Panc1 (cell line): ENCODE results near the gene KIF15. TPM values are rescaled to one million over a fixed set of nuclear protein-coding genes. Genes with fewer than 3 reads are reported as not detected.
"Not testable (repeated sequence)": the region's sequence is repeated elsewhere in the genome, so short reads cannot be mapped to it uniquely, and the experiment has no call there.

Experiments used
- ATAC-seq: fragments of 200-7000 bp; cut with Tn5 transposase; 2 replicates; pipeline ENCODE4 v1.9.1; 2020; ENCODE audit warnings: mild to moderate bottlenecking, moderate library complexity
- BruUV-seq: library from RNA; stranded (reverse); fragments of 400-500 nt; replicated peaks from 2 replicates; lab custom pipeline; 2021; lab: Mats Ljungman, UMichigan
- CTCF ChIA-PET: fragments of 300-600 bp; sonication (Branson Sonifier 250); formaldehyde crosslinking; loops from one replicate; lab custom pipeline; 2022; ENCODE audit warnings: antibody characterized with exemption; lab: Charles Lee
- POLR2A ChIA-PET: fragments of 300-600 bp; sonication (Branson Sonifier 250); formaldehyde crosslinking; loops from one replicate; lab custom pipeline; 2022; ENCODE audit warnings: antibody characterized with exemption; lab: Charles Lee
- DNase-seq: peaks from one replicate; pipeline ENCODE4 v3.0.0-alpha.2; 2010; ENCODE audit warnings: low read depth, low spot score
- H3K27ac ChIP-seq: 2 replicates; pipeline ENCODE4 v1.5.1; 2011; ENCODE audit warnings: mild to moderate bottlenecking, low read length, inconsistent platforms
- H3K27me3 ChIP-seq: fragments of 200-500 bp; sonication (Bioruptor generic); 2 replicates; pipeline ENCODE4 v1.6.0; 2014; ENCODE audit warnings: low read length, inconsistent platforms; ENCODE audit not compliant: control insufficient read depth, insufficient read depth
- H3K36me3 ChIP-seq: fragments of 200-500 bp; sonication (Bioruptor generic); 2 replicates; pipeline ENCODE4 v1.5.1; 2014; ENCODE audit warnings: inconsistent platforms, mild to moderate bottlenecking, low read length, moderate library complexity; ENCODE audit not compliant: control insufficient read depth, insufficient read depth
- H3K4me1 ChIP-seq: 2 replicates; pipeline ENCODE4 v1.5.1; 2011; ENCODE audit warnings: inconsistent platforms, mild to moderate bottlenecking, low read length, moderate library complexity; ENCODE audit not compliant: control insufficient read depth, insufficient read depth
- H3K4me3 ChIP-seq, 2 experiments: 2 replicates each; pipeline ENCODE4 v1.5.1; 2011 to 2012; ENCODE audit warnings: low read depth in 2 of 2, low read length in 2 of 2, mild to moderate bottlenecking in 2 of 2, inconsistent platforms in 1 of 2, moderate library complexity in 1 of 2
- H3K9me3 ChIP-seq: fragments of 200-500 bp; sonication (Bioruptor generic); 2 replicates; pipeline ENCODE4 v1.5.1; 2014; ENCODE audit warnings: low read depth, mild to moderate bottlenecking, inconsistent platforms, low read length, moderate library complexity; ENCODE audit not compliant: control insufficient read depth, insufficient read depth
- CTCF ChIP-seq: fragments of 450-650 bp; IDR thresholded peaks from 2 replicates; pipeline ENCODE4 v1.5.1; 2017; ENCODE audit warnings: mild to moderate bottlenecking
- POLR2AphosphoS5 ChIP-seq: IDR thresholded peaks from 2 replicates; pipeline ENCODE4 v1.6.1; 2012; ENCODE audit warnings: mild to moderate bottlenecking, low read depth, low read length, moderate library complexity
- SIN3A ChIP-seq: IDR thresholded peaks from 2 replicates; pipeline ENCODE4 v1.6.1; 2012; ENCODE audit warnings: low read depth, mild to moderate bottlenecking, low read length, moderate library complexity, borderline replicate concordance; ENCODE audit not compliant: insufficient read depth
- TCF7L2 ChIP-seq: IDR thresholded peaks from 2 replicates; pipeline ENCODE4 v1.6.1; 2011; ENCODE audit warnings: mild to moderate bottlenecking, low read depth, low read length, inconsistent platforms
- in situ Hi-C: cut with HindIII; loops from 2 replicates; pipeline ENCODE4 v1.10.0; 2016; ENCODE audit warnings: low sequenced_read_pairs, low pct_unique_long_range_greater_than_20kb
- intact Hi-C: fragments of 100-400 bp; cut with micrococcal nuclease; formaldehyde crosslinking; loops from one replicate; pipeline ENCODE4 v1.10.0; 2022; ENCODE audit not compliant: unreplicated experiment
- total RNA-seq: library from RNA; stranded (reverse); gene quantifications from one replicate; pipeline ENCODE4 v1.2.1, GENCODE V29; 2021; ENCODE audit not compliant: unreplicated experiment
- TF ChIP-seq, protein P1 (sequence below), 2 experiments: IDR thresholded peaks; 2 replicates each; pipeline ENCODE4 v1.6.1; 2011 to 2012; ENCODE audit warnings: low read depth in 2 of 2, control low read depth in 1 of 2, low read length in 1 of 2, mild to moderate bottlenecking in 1 of 2, moderate library complexity in 1 of 2; ENCODE audit not compliant: insufficient read depth in 1 of 2

Gene KIF15
- total RNA-seq, 1 experiment from 2014 or later: 12.2 TPM

GRCh38 chr3:44845528-44846520 is 84.2 kb downstream of the KIF15 start:
- DNase-seq: no peak
- H3K36me3 ChIP-seq: peaks cover 2% of the 10 kb centered on the region; the same call in 1 of the 2 replicates
- TF ChIP-seq, protein P1, sequence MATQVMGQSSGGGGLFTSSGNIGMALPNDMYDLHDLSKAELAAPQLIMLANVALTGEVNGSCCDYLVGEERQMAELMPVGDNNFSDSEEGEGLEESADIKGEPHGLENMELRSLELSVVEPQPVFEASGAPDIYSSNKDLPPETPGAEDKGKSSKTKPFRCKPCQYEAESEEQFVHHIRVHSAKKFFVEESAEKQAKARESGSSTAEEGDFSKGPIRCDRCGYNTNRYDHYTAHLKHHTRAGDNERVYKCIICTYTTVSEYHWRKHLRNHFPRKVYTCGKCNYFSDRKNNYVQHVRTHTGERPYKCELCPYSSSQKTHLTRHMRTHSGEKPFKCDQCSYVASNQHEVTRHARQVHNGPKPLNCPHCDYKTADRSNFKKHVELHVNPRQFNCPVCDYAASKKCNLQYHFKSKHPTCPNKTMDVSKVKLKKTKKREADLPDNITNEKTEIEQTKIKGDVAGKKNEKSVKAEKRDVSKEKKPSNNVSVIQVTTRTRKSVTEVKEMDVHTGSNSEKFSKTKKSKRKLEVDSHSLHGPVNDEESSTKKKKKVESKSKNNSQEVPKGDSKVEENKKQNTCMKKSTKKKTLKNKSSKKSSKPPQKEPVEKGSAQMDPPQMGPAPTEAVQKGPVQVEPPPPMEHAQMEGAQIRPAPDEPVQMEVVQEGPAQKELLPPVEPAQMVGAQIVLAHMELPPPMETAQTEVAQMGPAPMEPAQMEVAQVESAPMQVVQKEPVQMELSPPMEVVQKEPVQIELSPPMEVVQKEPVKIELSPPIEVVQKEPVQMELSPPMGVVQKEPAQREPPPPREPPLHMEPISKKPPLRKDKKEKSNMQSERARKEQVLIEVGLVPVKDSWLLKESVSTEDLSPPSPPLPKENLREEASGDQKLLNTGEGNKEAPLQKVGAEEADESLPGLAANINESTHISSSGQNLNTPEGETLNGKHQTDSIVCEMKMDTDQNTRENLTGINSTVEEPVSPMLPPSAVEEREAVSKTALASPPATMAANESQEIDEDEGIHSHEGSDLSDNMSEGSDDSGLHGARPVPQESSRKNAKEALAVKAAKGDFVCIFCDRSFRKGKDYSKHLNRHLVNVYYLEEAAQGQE (IDR thresholded peaks at IDR 0.05; ENCODE audit: insufficient read depth in 1 of 2, low read depth in 2 of 2, low read length in 1 of 2): no peak
- TF ChIP-seq TCF7L2: no peak
- no peak for TF ChIP-seq SIN3A
- TF ChIP-seq CTCF: no peak
- TF ChIP-seq POLR2AphosphoS5: no peak
- POLR2A ChIA-PET: no interaction called here
- no peak for ATAC-seq
- no peaks in the 10 kb centered on the region for H3K4me1 ChIP-seq
- CTCF ChIA-PET: no interaction called here
- H3K9me3 ChIP-seq: no peaks in the 10 kb centered on the region
- H3K27ac ChIP-seq: no peak overlapping the region
- H3K27me3 ChIP-seq: no peaks in the 10 kb centered on the region
- intact Hi-C loops: no loop called here
- no peak overlapping the region for H3K4me3 ChIP-seq
- in situ Hi-C loops: no loop called here
- BruUV-seq: no TSS peak

DNA sequence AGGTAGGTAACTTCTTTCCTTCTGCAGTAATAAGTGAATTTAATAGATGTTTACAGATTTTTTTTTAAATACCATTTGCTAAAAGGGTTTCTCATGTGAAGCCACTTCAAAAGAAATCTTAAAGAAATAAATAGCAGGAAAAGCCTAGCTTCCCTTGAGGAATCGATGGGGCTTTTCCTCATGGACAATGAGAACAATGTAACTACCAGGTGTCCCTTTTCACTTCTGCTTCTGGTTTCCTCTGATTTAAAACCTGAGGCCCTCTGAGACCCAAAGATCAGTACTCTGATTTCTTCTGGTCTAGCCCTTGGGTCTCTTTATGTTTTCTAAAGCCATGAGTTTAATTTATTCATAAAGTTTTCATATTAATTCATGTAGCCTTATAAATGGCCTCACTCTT is 87.0 kb downstream of the KIF15 start:
- Histone ChIP-seq H3K27ac (no peak overlapping the region), H3K36me3 (peaks cover 3% of the 10 kb centered on the region; the same call in 1 of the 2 replicates), H3K9me3 (no peaks in the 10 kb centered on the region), H3K4me1 (no peaks in the 10 kb centered on the region), H3K27me3 (no peaks in the 10 kb centered on the region), H3K4me3 (no peak overlapping the region)
- ChIA-PET POLR2A (no interaction called here), CTCF (interaction anchor here (0.6 kb wide), 1 partner anchor 14 kb away, joined by 3 read pairs; no protein-coding TSS in a partner anchor)
- BruUV-seq: no TSS peak
- in situ Hi-C loops: no loop called here
- no peak for ATAC-seq
- DNase-seq: no peak
- no peak for TF ChIP-seq POLR2AphosphoS5
- TF ChIP-seq, protein P1 (IDR thresholded peaks at IDR 0.05; ENCODE audit: insufficient read depth in 1 of 2, low read depth in 2 of 2, low read length in 1 of 2): no peak
- intact Hi-C loops: no loop called here

DNA sequence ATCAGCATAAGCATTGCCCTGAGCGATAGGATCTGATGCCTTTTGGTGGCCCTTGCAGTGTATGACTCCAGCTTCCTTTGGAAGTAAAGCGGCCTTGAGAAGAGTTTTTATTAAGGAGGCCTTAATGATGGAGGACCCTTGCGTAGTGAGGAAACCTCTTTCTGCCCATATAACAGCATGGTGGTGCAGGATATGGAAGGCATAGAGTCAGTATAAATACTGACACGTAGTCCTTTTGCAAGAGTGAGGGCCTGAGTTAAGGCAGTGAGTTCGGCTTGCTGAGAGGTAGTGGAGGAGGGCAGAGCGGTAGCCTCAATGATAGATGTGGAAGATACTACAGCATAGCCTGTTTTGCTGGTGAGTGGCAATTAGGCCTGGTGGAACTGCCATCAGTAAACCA is 95.1 kb downstream of the KIF15 start:
- H3K27me3 ChIP-seq, CTCF ChIA-PET, in situ Hi-C loops, DNase-seq, ATAC-seq, H3K4me1 ChIP-seq, H3K36me3 ChIP-seq, intact Hi-C loops, POLR2A ChIA-PET, H3K9me3 ChIP-seq, H3K4me3 ChIP-seq, BruUV-seq, H3K27ac ChIP-seq: not testable (repeated sequence)
